ENCODE results near the gene GABPA.
"Not testable (repeated sequence)": the region's sequence is repeated elsewhere in the genome, so short reads cannot be mapped to it uniquely, and the experiment has no call there.

Gene GABPA

GRCh38 chr21:25734904-25735645, at the start of gene GABPA, which contains the start of gene ATP5PF:
TSS of gene GABPA (plus strand) at chr21:25734972. CDS start at chr21:25741599, 6,627 bp downstream.
TSS of gene ATP5PF (minus strand) at chr21:25734904. CDS start at chr21:25729794, 5,110 bp downstream.
- no peak for TF ChIP-seq CTCF (IDR thresholded peaks at IDR 0.05; ENCODE audit: insufficient read depth, low read depth, low read length, missing control alignments)
- peak; percentile 99 for DNase-seq (ENCODE audit: low read depth)
- peak within 1 kb of the TSS; percentile 79 for H3K4me3 ChIP-seq (ENCODE audit: low read depth, low read length)

- H3K4me3 ChIP-seq (ENCODE audit: low read depth, low read length), result no peak overlapping the region
- TF ChIP-seq CTCF (IDR thresholded peaks at IDR 0.05; ENCODE audit: insufficient read depth, low read depth, low read length, missing control alignments), result no peak
- no peak for DNase-seq (ENCODE audit: low read depth)
Observed at GRCh38 chr21:25687787-25688186, 47.0 kb upstream of the GABPA start.

GRCh38 chr21:25688275-25689155, 46.3 kb upstream of the GABPA start:
- no peak overlapping the region for H3K4me3 ChIP-seq (ENCODE audit: low read depth, low read length)
- no peak for TF ChIP-seq CTCF (IDR thresholded peaks at IDR 0.05; ENCODE audit: insufficient read depth, low read depth, low read length, missing control alignments)
- no peak for DNase-seq (ENCODE audit: low read depth)

GRCh38 chr21:25689226-25689625, 45.5 kb upstream of the GABPA start:
- no peak for TF ChIP-seq CTCF (IDR thresholded peaks at IDR 0.05; ENCODE audit: insufficient read depth, low read depth, low read length, missing control alignments)
- no peak for DNase-seq (ENCODE audit: low read depth)
- no peak overlapping the region for H3K4me3 ChIP-seq (ENCODE audit: low read depth, low read length)

- no peak for TF ChIP-seq CTCF (IDR thresholded peaks at IDR 0.05; ENCODE audit: insufficient read depth, low read depth, low read length, missing control alignments)
- DNase-seq (ENCODE audit: low read depth), result no peak
- H3K4me3 ChIP-seq (ENCODE audit: low read depth, low read length), result no peak overlapping the region
Observed at GRCh38 chr21:25691976-25692375, 42.8 kb upstream of the GABPA start.

GRCh38 chr21:25695461-25695860, 39.3 kb upstream of the GABPA start:
- not testable (repeated sequence) for H3K4me3 ChIP-seq (ENCODE audit: low read depth, low read length); DNase-seq (ENCODE audit: low read depth)

GRCh38 chr21:25700741-25701140, 34.0 kb upstream of the GABPA start:
- no peak for DNase-seq (ENCODE audit: low read depth)
- TF ChIP-seq CTCF (IDR thresholded peaks at IDR 0.05; ENCODE audit: insufficient read depth, low read depth, low read length, missing control alignments), result no peak
- no peak overlapping the region for H3K4me3 ChIP-seq (ENCODE audit: low read depth, low read length)
